Measurements from ENCODE around the gene MTCH1.

Gene MTCH1

DNA sequence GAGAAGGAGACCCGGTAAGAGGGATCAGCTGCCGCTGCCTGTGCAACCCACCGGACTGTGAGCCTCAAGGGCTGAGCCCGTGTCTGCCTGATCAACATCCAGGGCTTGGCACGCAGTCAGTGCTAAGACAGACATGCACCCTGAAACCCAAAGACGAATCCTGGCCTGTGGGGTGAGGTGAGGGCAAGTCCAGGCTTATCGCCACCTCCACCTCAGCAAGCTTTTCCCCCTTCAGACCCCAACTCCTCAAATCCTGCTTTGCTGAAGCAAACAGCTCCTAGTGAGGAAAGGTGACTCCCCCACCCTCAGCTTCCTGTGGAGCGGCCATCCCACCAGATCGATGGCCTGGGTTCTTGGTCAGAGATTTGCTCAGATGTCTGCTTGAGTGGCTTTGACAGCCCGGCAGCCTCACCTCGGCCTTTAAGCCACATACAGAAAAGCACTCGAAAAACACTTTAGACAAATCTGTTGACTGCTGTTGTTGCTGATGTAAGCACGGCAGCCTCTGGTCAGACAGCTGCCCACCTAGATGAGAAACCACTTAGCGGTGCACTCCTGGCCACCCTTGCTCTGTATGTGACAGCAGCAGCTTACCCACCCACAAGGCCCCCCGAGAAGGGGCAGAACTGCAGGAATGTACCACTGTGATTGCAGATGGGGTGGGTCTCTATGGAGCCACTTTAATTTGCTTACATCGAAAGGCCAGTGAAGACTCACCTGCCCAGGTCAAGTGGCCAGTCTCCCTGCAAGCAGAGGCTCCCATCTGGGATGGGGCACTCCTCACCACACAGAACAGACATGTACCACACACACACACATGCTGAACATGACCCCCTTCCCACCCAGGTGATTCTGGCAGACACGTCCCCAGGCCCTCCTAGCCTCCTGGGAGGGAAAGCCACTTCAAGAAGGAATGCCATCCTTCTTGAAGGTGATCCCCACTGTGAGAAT, 14.8 kb downstream of the MTCH1 start:
- H3K4me3 ChIP-seq (ENCODE audit: low read depth, low read length): no peak overlapping the region

- no peak overlapping the region for H3K4me3 ChIP-seq (ENCODE audit: low read depth, low read length)
These were observed 15.8 kb downstream of the MTCH1 start for GRCh38 chr6:36969988-36970891.

GRCh38 chr6:36969240-36969691, 16.7 kb downstream of the MTCH1 start:
- no peak overlapping the region for H3K4me3 ChIP-seq (ENCODE audit: low read depth, low read length)

DNA sequence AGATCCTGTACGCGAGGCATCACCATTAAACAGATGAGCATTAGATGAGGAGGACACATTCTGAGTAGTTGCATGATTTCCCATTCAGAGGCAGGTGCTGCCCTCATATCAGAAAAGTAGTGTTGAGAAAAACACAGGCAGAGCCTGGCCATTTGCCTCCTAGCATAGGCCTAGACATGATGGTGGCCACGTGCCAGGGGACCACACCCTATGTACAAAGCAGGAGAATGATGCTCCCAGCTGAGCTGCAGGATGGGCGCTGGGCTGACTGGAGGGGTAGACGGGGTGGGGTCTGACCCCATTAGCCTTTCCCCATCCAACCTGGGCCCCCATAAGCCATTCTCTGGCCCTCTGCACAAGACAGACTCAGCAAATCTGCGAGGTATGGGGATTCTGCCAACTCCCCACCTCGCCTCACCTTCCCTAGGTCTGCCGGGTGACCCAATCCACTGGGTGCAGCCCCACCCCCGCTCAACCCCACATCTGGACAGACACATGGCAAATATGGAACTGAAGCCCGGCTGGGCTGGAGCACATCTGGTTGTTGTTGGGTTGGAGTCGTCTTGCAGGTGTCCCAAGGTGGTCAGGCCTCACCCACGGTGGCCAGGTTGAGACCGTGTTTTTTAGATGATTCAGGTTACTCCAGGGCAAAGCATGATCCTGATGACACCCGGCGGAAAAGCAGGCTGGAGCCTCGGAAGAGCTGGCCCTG, 17.6 kb downstream of the MTCH1 start:
- H3K4me3 ChIP-seq (ENCODE audit: low read depth, low read length): no peak overlapping the region

GRCh38 chr6:36967757-36968156, 18.2 kb downstream of the MTCH1 start:
- H3K4me3 ChIP-seq (ENCODE audit: low read depth, low read length): no peak overlapping the region

- no peak overlapping the region for H3K4me3 ChIP-seq (ENCODE audit: low read depth, low read length)
These were observed 18.7 kb downstream of the MTCH1 start for GRCh38 chr6:36967301-36967700.

GRCh38 chr6:36964908-36965307, 21.1 kb downstream of the MTCH1 start:
- no peak overlapping the region for H3K4me3 ChIP-seq (ENCODE audit: low read depth, low read length)

DNA sequence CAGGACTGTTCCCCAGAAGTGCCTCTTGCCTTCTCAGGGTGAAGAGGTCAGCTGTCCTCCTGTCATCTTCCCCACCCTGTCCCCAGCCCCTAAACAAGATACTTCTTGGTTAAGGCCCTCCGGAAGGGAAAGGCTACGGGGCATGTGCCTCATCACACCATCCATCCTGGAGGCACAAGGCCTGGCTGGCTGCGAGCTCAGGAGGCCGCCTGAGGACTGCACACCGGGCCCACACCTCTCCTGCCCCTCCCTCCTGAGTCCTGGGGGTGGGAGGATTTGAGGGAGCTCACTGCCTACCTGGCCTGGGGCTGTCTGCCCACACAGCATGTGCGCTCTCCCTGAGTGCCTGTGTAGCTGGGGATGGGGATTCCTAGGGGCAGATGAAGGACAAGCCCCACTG, 21.6 kb downstream of the MTCH1 start:
- H3K4me3 ChIP-seq (ENCODE audit: low read depth, low read length): no peak overlapping the region

GRCh38 chr6:36963451-36964290, 22.3 kb downstream of the MTCH1 start:
- no peak overlapping the region for H3K4me3 ChIP-seq (ENCODE audit: low read depth, low read length)

DNA sequence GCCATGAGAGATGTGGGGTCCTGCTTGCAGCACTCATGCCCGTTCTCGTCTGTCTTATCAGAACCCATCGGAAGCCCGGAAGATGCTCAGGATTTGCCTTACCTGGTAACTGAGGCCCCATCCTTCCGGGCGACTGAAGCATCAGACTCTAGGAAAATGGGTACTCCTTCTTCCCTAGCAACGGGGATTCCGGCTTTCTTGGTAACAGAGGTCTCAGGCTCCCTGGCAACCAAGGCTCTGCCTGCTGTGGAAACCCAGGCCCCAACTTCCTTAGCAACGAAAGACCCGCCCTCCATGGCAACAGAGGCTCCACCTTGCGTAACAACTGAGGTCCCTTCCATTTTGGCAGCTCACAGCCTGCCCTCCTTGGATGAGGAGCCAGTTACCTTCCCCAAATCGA, 23.1 kb downstream of the MTCH1 start:
- no peak overlapping the region for H3K4me3 ChIP-seq (ENCODE audit: low read depth, low read length)

DNA sequence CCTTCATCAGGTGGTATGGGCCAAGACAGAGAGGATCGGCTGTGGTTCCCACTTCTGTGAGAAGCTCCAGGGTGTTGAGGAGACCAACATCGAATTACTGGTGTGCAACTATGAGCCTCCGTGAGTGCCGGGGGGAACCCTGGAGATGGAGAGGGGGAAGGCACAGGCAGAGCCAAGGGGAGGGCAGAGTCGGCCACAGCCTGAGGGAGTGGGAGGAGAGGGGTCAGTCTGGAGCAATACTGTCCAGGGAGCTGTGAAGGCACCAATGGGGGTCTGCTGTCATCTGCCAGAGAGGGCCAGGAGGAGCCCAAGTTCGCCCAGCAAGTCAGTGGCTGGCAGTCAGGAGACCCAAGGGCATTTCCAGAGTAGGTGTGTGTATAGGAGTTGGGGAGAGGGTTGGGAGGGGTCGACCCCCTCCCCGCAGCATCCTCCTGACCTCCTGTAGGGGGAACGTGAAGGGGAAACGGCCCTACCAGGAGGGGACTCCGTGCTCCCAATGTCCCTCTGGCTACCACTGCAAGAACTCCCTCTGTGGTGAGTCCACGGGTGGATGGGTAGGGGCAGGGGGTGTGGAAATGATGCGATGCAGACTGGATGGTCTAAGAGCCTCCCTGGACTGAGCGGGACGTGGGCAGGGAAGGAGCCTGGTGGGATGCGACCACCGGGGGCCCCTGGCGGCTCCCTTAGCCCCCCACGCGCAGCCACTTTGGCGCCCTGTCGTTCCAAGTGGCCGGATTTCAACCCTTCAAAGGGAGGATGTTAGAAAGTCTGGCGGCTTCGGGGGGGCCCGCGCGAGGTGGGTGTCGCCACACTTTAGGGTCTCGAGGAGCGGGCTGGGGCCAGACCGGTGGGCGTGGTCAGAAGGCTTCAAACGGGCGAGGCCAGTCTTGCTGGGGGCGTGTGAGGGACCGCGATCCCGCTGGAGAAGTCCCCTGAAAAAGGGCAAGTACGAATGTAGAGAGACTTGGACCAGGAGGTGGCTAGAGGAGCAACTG, 24.3 kb downstream of the MTCH1 start:
- no peak overlapping the region for H3K4me3 ChIP-seq (ENCODE audit: low read depth, low read length)

- H3K4me3 ChIP-seq (ENCODE audit: low read depth, low read length): no peak overlapping the region
These were observed 26.3 kb downstream of the MTCH1 start for GRCh38 chr6:36959555-36960250.

GRCh38 chr6:36958775-36959554, 27.0 kb downstream of the MTCH1 start:
- H3K4me3 ChIP-seq (ENCODE audit: low read depth, low read length): no peak overlapping the region

DNA sequence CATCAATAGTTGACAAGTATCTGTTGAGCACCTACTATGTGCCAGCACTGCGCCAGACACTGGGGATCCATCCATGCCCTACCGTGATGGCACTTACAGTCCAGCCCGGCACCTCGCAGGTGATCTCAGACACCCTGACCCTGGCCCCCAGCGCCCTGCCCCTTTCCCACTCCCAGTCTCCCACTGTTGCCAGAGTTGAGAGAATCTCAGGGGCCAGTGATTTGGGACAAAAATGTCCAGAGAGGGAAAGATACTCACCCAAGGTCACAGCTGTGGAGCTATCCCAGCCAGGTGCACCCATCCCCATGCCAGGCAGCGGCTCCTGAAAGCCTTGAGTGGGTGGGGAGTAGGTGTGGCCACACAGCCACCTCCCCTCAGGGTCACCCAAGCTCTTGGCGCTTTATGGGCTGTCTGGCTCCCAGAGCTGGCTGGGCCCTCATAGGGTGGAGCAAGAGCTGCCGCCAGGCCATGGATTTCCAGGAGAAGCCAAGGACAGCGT, 28.2 kb downstream of the MTCH1 start:
- no peak overlapping the region for H3K4me3 ChIP-seq (ENCODE audit: low read depth, low read length)

- H3K4me3 ChIP-seq (ENCODE audit: low read depth, low read length): no peak overlapping the region
These were observed 29.6 kb downstream of the MTCH1 start for GRCh38 chr6:36956446-36956820.

DNA sequence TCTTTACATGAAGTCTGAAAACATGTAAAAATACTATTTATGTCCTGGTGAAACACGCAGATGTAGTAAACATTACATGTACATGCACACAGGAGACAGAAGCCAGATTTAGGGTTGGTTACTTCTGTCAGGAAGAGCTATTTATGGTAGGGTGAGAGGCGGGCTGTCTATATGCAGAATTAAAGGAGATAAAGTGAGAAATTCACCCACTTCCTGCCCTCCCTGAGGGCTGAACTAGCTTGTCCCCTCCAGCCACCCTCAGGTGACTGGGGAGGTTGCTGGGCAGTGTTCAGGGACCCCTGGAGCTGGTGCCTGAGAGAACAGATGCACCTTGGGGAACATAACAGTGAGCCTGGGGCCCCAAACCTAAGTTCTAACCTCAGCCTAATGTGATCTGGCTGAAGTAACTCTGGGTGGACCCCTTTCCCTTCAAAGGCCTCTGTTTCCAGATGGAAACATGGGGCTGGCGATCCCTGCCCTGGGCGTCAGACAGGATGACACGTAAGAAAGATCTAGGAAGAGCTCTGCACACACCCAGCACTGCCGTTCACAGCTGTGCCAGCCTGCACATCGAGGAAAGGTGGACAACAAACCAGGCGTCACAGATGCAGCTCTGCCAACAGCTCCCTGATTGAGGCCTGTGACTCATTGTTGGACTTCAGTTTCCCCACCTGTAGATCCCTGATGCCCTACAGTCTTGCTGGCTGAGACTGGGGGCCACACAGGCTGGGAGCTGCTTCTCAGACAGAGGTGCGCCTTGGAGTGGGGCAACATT, 30.1 kb downstream of the MTCH1 start:
- H3K4me3 ChIP-seq (ENCODE audit: low read depth, low read length): no peak overlapping the region

- H3K4me3 ChIP-seq (ENCODE audit: low read depth, low read length): no peak overlapping the region
These were observed 30.9 kb downstream of the MTCH1 start for GRCh38 chr6:36955136-36955535.

All from iPS-11a (cell line).